ENCODE results near the gene GPR63.

GPR63 gene

GRCh38 chr6:96761794-96762193, 75.5 kb downstream of the GPR63 start:
- no peak for TF ChIP-seq CTCF (IDR thresholded peaks at IDR 0.05; ENCODE audit: low read depth, low read length, missing control alignments)
- DNase-seq (ENCODE audit: low read depth): no peak
- H3K4me3 ChIP-seq (ENCODE audit: low read depth, low read length): no peak overlapping the region
- in situ Hi-C loops (cut with HindIII; ENCODE audit: low sequenced_read_pairs): no loop called here

GRCh38 chr6:96760153-96760687, 77.1 kb downstream of the GPR63 start:
- in situ Hi-C loops (cut with HindIII; ENCODE audit: low sequenced_read_pairs): no loop called here
- DNase-seq (ENCODE audit: low read depth): no peak
- H3K4me3 ChIP-seq (ENCODE audit: low read depth, low read length): no peak overlapping the region
- TF ChIP-seq CTCF (IDR thresholded peaks at IDR 0.05; ENCODE audit: low read depth, low read length, missing control alignments): no peak

GRCh38 chr6:96755096-96755495, 82.2 kb downstream of the GPR63 start:
- H3K4me3 ChIP-seq (ENCODE audit: low read depth, low read length): no peak overlapping the region
- in situ Hi-C loops (cut with HindIII; ENCODE audit: low sequenced_read_pairs): no loop called here
- TF ChIP-seq CTCF (IDR thresholded peaks at IDR 0.05; ENCODE audit: low read depth, low read length, missing control alignments): no peak
- no peak for DNase-seq (ENCODE audit: low read depth)

GRCh38 chr6:96749891-96750290, 87.4 kb downstream of the GPR63 start:
- no peak for DNase-seq (ENCODE audit: low read depth)
- no peak for TF ChIP-seq CTCF (IDR thresholded peaks at IDR 0.05; ENCODE audit: low read depth, low read length, missing control alignments)
- no peak overlapping the region for H3K4me3 ChIP-seq (ENCODE audit: low read depth, low read length)
- in situ Hi-C loops (cut with HindIII; ENCODE audit: low sequenced_read_pairs): no loop called here
